Smooth muscle cell (in vitro differentiated cells): ENCODE results near the gene CNTROB. TPM values are rescaled to one million over a fixed set of nuclear protein-coding genes. Genes with fewer than 3 reads are reported as not detected.

Source experiments
- DNase-seq: peaks from one replicate; lab custom pipeline; 2025; ENCODE audit not compliant: unreplicated experiment; lab: John Stamatoyannopoulos, UW
- H2AFZ ChIP-seq: fragments of 200-600 bp; sonication (generic); 2 replicates; pipeline ENCODE4 v1.6.0; 2016; ENCODE audit warnings: antibody characterized with exemption, low read depth, mild to moderate bottlenecking
- H3F3A ChIP-seq: fragments of 200-600 bp; sonication (generic); 2 replicates; pipeline ENCODE4 v1.6.0; 2017; ENCODE audit warnings: antibody characterized with exemption, low read depth
- H3K27ac ChIP-seq: fragments of 200-600 bp; sonication (generic); 2 replicates; pipeline ENCODE4 v1.5.1; 2016; ENCODE audit warnings: low read depth, mild to moderate bottlenecking
- H3K27me3 ChIP-seq: fragments of 200-600 bp; sonication (generic); 2 replicates; pipeline ENCODE4 v1.6.1; 2016; ENCODE audit warnings: low read depth, mild to moderate bottlenecking
- H3K36me3 ChIP-seq: fragments of 200-600 bp; sonication (generic); 2 replicates; pipeline ENCODE4 v1.5.1; 2016; ENCODE audit warnings: low read depth
- H3K4me1 ChIP-seq: fragments of 200-600 bp; sonication (generic); 2 replicates; pipeline ENCODE4 v1.5.1; 2016; ENCODE audit warnings: low read depth
- H3K4me2 ChIP-seq: fragments of 200-600 bp; sonication (generic); 2 replicates; pipeline ENCODE4 v1.6.0; 2016; ENCODE audit warnings: mild to moderate bottlenecking
- H3K4me3 ChIP-seq: fragments of 200-600 bp; sonication (generic); 2 replicates; pipeline ENCODE4 v1.5.1; 2016; ENCODE audit warnings: mild to moderate bottlenecking
- H3K79me2 ChIP-seq: fragments of 200-600 bp; sonication (generic); 2 replicates; pipeline ENCODE4 v1.6.0; 2016; ENCODE audit warnings: low read depth, mild to moderate bottlenecking
- H3K9ac ChIP-seq: fragments of 200-600 bp; sonication (generic); 2 replicates; pipeline ENCODE4 v1.6.0; 2016; ENCODE audit warnings: low read depth
- H3K9me3 ChIP-seq: fragments of 200-600 bp; sonication (generic); replicated peaks from 2 replicates; pipeline ENCODE4 v1.5.1; 2016; ENCODE audit warnings: low read depth
- H4K20me1 ChIP-seq: fragments of 200-600 bp; sonication (generic); 2 replicates; pipeline ENCODE4 v1.6.0; 2016; ENCODE audit warnings: low read depth
- CTCF ChIP-seq: fragments of 200-600 bp; sonication (generic); IDR thresholded peaks from 2 replicates; pipeline ENCODE4 v1.5.1; 2017; ENCODE audit warnings: borderline replicate concordance, mild to moderate bottlenecking, antibody characterized with exemption; ENCODE audit not compliant: insufficient read depth, poor library complexity, severe bottlenecking
- WGBS: methylation state at CpG from one replicate; pipeline ENCODE4 v1.1.7; 2016; ENCODE audit warnings: low lambda C conversion rate; 5-methylcytosine and 5-hydroxymethylcytosine counted together
- polyA plus RNA-seq: library from polyadenylated mRNA; unstranded; fragments of >200 nt; fragmentation: Nextera tagmentation; extraction: Ambion mirVana; gene quantifications from 2 replicates; pipeline ENCODE4 v1.2.1, GENCODE V29; 2016
- total RNA-seq: library from RNA; depleted of rRNA; stranded (reverse); fragments of >200 nt; gene quantifications from 2 replicates; pipeline ENCODE4 v1.2.3, GENCODE V29; 2014

The CNTROB gene
- total and polyA plus RNA-seq, 2 experiments from 2014 or later, result 11.1 to 20.6 TPM

GRCh38 chr17:7945651-7946050, 13.6 kb downstream of the CNTROB start:
- WGBS, result 95% methylated on average over 7 of the region's 7 CpGs
- Histone ChIP-seq H3K79me2 (no peaks in the 10 kb centered on the region), H3K4me2 (no peak overlapping the region), H3K36me3 (peaks cover 19% of the 10 kb centered on the region), H3K9me3 (no peaks in the 10 kb centered on the region), H3K4me3 (no peak overlapping the region), H3K4me1 (no peaks in the 10 kb centered on the region), H3F3A (no peaks in the 10 kb centered on the region), H3K27me3 (no peaks in the 10 kb centered on the region), H2AFZ (no peak overlapping the region), H3K27ac (no peak overlapping the region), H3K9ac (no peak overlapping the region), H4K20me1 (no peaks in the 10 kb centered on the region)
- no peak for TF ChIP-seq CTCF
- no peak for DNase-seq

GRCh38 chr17:7946441-7946840, 14.4 kb downstream of the CNTROB start:
- Histone ChIP-seq H2AFZ (no peak overlapping the region), H3K27me3 (no peaks in the 10 kb centered on the region), H3K27ac (no peak overlapping the region), H3K4me3 (no peak overlapping the region), H3K36me3 (peaks cover 19% of the 10 kb centered on the region), H3F3A (no peaks in the 10 kb centered on the region), H3K9ac (no peak overlapping the region), H3K9me3 (no peaks in the 10 kb centered on the region), H4K20me1 (no peaks in the 10 kb centered on the region), H3K4me2 (no peak overlapping the region), H3K4me1 (no peaks in the 10 kb centered on the region), H3K79me2 (no peaks in the 10 kb centered on the region)
- WGBS, result 88% methylated on average over 5 of the region's 5 CpGs
- no peak for DNase-seq
- no peak for TF ChIP-seq CTCF

- peaks cover 19% of the 10 kb centered on the region for H3K36me3 ChIP-seq
- H3F3A ChIP-seq, result no peaks in the 10 kb centered on the region
- H3K4me1 ChIP-seq, result no peaks in the 10 kb centered on the region
- no peaks in the 10 kb centered on the region for H3K9me3 ChIP-seq
- no peaks in the 10 kb centered on the region for H3K27me3 ChIP-seq
- no peak for DNase-seq
- H3K79me2 ChIP-seq, result no peaks in the 10 kb centered on the region
- no peaks in the 10 kb centered on the region for H4K20me1 ChIP-seq
- WGBS, result 94% methylated on average over 5 of the region's 5 CpGs
- no peak overlapping the region for H3K4me3 ChIP-seq
- no peak overlapping the region for H3K9ac ChIP-seq
- H3K27ac ChIP-seq, result no peak overlapping the region
- TF ChIP-seq CTCF, result no peak
- no peak overlapping the region for H2AFZ ChIP-seq
- no peak overlapping the region for H3K4me2 ChIP-seq
Measured at GRCh38 chr17:7947651-7948050, 15.6 kb downstream of the CNTROB start.

GRCh38 chr17:7950578-7950977, 18.6 kb downstream of the CNTROB start:
- H3K4me2 ChIP-seq, result no peak overlapping the region
- no peaks in the 10 kb centered on the region for H3F3A ChIP-seq
- H3K27ac ChIP-seq, result no peak overlapping the region
- H3K9me3 ChIP-seq, result no peaks in the 10 kb centered on the region
- no peak for DNase-seq
- H3K4me1 ChIP-seq, result no peaks in the 10 kb centered on the region
- 84% methylated on average over 3 of the region's 3 CpGs for WGBS
- H2AFZ ChIP-seq, result no peak overlapping the region
- no peaks in the 10 kb centered on the region for H4K20me1 ChIP-seq
- no peak overlapping the region for H3K4me3 ChIP-seq
- no peak overlapping the region for H3K9ac ChIP-seq
- no peaks in the 10 kb centered on the region for H3K27me3 ChIP-seq
- no peak for TF ChIP-seq CTCF
- H3K79me2 ChIP-seq, result no peaks in the 10 kb centered on the region
- H3K36me3 ChIP-seq, result peaks cover 14% of the 10 kb centered on the region
